COR-L47 (cell line): Measurements from ENCODE around the gene WDR77.

Source experiments
- DNase-seq: peaks from one replicate; lab custom pipeline; 2025; lab: John Stamatoyannopoulos, UW

Gene WDR77

DNA sequence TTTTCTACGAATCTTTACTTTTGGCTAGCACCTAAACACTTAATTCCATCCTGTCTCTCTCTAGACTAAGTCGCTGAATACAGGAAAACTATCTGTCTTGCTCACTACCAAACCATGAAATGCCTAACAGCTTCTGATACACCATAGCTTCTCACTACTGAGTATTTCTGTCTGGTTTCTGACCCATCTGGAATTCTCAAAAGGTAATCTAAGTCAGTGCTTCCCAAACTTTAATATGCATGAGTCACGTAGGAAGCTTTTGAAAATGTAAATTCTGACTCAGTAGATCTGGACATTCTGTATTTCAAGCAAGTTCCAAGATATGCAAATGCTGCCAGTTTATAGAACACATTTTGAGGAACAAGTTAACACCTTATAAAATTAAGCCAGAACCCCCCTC lies 12.3 kb downstream of the WDR77 start:
- no peak for DNase-seq

DNA sequence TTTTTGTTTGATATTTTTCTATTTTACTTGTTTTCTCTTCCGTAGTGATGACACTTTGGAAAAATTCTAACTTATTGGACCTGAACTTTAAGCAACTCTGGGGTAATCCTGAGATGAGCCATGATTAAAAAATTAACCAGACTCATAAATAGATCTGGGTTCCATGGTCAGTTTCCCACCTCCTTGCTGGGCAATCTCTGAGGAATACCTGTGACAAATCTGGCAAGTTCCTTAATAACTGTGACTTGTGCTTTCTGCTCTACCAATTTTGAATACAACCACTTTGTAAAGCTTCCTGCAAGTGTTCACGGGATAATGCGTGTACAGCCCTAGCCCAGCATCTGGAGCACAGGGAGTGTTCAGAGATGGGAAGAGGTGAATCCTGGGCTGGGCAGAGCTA lies 24.8 kb downstream of the WDR77 start:
- no peak for DNase-seq

DNA sequence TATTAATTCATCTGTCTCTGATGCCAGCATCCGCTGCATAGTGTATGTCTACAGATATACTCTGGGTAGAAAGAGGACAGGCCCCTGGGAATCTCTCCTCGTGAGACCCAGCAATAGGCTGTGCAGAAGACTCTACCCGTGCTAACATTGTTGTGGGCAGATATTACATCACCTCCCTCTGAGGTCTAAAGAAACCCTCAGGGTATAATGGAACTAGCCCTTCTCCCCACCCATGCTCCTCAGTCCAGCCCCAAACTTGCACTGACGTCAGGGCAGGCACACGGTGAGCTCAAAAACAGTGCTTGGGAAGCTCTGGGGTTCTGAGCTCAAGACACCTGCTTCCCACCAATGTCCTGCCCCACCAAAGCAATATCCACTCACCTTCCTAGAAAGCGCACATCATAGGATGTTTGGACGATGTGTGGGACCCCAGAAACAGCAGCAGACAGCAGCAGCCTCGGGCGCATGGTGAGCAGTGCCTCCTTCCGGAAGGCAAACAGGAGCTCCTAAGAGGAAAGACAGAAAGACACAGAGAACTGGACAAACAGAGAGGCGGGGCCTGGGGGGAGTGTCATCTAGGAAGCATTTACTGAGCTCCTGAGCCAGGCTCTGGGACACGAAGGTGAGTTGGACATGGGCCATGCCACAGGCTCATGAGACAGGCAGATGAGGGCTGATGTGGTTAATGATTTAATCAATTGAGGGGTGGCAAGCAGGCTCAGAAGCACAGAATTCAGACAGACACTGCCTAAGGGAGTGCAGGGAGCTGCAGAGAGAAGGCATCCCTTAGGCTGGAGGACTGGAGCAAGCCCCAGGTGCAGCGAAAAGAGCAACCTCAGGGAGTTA lies 26.3 kb downstream of the WDR77 start:
- no peak for DNase-seq

DNA sequence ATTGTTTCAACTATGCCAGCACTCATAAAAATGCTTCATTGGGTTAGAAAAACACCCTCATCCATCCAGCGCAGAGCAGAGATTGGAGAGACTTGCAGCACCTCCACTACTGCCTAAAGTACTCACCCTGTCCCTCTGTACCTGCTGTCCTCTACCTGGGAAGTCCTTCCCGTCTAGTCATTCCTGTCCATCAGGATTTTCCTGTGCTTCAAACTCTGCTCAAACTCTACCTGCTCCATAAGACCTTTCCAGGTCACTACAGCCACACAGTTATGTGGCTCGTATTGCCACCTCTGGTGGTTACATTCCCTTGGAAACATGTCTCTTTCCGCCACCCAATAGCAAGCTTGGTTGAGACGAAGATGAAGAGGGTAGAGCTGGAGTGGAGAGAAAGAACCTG lies 28.7 kb downstream of the WDR77 start:
- DNase-seq: no peak

DNA sequence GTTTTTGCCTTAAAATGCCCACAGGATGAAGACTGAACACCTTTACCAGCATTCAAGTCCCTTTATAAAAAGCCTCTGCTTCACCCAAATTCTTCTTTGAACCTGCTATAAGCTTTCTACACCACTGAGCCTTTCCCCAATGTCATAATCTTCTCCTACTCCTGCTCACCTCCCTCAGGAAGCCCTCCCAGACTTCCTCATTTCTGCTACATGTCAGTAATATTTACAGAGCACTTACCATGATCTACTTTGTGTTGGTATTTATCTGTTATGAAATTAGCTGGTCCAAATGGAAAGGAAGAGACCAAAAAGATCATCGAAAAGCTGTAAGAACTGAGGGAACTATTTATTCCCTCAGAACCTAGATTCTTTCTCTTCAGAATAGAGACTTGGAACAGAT lies 30.0 kb downstream of the WDR77 start:
- DNase-seq: no peak

DNA sequence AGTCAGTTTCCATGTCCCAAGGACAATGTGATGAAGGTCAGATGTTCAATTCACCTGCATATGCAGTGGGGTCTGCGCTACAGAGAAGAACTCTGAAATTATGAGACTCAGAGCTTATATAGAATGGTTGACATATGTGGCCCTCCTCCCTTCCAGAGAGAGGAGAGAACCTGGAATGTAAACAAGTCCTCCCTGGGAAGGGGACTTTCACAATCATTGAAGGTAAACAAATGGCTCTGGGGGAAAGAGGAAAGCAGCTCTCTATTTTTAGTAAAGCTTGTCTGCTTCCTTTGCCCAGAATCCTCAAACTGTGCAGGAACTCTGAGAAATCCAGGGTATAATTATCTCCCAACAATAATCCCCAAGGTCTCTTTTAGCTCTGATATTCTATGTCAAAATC lies 31.3 kb downstream of the WDR77 start:
- DNase-seq: no peak

DNA sequence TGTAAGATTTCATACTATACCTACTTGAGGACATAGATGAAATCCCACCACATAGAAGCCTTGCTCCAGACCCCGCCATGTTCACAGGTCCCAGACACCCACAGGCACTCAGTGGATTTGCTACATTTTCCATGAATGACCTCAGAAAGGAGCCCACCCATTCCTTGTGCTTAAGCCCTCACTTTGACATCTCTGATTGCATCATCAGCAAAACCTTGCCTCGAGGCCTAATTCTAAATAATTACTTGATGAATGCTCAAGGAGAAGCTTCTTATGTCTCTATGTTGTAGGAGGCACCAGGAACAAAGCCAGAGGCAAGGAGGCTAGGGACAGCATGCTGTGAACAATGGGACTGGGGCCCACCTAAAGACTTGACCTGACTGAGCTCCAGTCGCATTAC lies 33.6 kb downstream of the WDR77 start:
- DNase-seq: no peak

DNA sequence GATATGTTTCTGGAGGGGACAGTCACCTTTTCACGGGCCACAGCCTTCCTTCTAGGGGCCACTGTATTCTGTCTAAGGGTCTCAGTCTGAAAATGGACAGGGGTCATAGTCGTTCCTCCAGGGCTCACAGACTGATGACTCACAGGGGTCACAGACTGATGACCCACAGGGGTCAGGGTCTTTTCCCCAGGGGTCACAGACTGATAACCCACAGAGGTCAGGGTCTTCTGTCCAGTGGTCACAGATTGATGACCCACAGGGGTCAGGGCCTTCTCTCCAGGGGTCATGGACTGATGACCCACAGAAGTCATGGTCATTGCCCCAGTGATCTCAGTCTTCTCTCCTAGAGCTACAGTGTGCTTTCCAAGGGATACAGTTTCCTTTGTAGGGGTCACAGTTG lies 34.3 kb downstream of the WDR77 start:
- DNase-seq: no peak

DNA sequence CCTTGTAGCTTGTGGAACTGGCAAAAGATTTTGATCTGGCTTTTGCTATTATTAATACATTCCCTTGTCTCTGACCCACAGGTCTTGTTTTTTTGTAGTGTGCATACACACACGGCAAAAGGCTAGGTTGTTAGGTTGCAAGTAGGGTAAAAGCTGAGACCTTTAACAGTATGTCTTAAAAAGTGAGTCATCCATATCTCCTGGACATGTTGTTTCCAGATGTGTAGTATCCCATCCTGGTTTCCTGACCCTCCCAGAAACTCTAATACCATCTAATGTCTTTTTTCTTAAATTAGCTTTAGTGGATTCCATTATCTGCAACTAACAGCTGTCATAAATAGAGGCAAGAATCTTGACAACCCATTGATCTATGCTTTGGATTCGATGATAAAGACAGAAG lies 36.2 kb downstream of the WDR77 start:
- DNase-seq: no peak

DNA sequence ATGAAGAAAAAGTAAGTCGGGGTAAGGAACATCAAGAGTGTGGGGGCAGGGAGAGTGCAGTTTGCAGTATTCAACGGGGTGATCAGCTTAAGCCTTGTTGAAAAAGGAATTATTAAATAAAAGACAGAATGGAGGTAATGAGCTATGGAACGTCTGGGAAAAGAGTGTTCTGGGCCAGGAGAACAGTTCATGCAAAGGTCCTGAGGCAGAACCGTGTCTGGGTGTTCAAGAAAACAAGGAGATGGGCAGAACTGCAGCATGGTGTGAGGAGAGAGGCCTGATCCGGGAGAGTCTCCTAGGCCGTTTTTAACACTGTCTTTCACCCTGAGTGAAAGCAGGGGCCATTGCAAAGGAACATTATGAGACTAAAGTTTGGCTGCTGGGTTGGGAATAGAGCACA lies 41.8 kb downstream of the WDR77 start:
- no peak for DNase-seq

DNA sequence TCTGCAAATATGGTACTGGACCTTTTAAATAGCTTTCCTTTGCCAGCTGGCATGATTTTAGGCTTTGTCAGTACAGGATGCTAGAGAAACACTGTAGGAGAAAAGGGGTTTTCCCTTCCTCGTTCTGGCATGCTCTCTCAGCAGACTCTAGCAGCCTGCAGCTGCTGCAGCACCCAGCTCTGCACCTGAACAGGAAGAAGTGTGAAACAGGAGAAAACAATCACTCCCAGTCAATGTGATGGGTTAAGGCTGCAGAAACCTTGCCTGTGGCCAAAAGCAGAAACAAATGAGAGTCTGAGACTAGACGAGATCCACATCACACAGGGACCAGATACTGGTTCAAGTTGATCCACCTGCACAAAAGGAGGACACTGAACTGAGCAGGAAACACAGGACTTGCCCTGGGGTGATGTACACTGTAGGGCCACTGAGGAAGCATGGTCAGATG lies 42.7 kb downstream of the WDR77 start:
- no peak for DNase-seq

DNA sequence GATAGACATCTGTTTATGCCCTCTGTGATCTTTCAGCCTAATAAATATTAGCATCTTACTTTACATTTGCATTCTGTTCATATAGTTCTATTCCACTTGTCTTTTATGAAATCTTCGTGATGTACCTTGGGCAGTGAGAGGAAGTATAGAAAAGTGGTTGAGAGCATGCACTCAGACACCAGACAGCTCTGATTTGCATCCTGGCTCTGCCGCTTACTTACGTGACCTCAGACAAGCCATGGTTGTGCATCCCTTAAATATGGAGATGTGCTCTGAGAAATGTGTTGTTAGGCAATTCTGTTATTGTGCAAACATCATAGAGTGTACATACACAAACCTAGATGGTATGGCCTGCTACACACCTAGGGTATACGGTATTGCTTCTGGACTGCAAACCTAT lies 44.5 kb downstream of the WDR77 start:
- DNase-seq: no peak

DNA sequence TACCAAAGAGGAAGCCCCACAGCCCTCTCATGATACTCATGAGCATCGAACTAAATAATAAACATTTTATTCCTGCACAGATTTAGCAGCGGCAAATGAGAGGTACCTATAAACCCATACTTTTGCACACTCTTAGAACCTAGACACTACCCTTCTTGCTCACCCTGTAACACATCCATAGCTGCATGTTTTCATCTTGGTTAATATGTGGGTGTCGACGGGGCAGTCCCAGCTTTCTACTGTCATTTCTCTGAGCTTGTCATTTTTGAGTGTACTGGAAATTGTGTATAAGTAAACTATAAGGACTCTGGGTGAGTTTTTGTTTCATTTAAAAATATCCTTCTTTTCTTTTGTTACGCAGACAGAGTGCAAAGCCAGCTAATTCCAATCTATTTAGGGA lies 47.0 kb downstream of the WDR77 start:
- DNase-seq: no peak

DNA sequence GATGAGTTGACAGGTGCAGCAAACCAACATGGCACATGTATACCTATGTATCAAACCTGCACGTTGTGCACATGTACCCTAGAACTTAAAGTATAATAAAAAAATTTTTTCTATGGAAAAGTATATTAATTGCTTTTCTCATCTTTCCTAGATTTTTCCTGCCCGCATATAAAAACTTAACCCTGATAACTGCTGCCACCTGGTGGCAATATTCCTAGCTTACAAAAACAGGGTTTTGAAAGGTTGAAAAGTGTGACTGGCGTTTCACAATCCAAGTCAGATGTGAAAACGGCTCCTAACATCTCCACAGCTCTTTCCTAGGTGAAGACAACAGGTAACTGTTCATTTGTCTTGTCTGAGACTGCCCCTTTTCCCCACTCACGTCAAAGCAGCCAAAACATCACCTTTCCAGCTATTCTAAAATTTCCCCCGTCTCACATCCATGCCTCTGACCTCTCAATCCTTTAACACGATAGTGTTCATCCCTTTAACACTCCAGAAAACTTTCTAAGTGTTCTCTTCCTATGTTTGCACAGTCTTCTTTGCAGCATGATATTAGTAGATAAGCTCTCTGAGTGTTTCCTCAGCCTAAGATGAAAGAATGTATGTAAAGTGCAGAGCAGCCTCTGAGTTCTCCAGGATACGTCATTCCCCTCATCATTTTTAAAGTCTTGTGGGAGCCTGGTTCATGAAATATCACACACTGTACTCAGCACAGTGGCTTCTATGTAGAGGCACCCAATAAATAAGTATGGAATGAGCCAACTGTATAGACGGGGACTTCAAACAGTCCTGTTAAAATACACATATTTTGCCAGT lies 49.1 kb downstream of the WDR77 start:
- peak; percentile 51 for DNase-seq

DNA sequence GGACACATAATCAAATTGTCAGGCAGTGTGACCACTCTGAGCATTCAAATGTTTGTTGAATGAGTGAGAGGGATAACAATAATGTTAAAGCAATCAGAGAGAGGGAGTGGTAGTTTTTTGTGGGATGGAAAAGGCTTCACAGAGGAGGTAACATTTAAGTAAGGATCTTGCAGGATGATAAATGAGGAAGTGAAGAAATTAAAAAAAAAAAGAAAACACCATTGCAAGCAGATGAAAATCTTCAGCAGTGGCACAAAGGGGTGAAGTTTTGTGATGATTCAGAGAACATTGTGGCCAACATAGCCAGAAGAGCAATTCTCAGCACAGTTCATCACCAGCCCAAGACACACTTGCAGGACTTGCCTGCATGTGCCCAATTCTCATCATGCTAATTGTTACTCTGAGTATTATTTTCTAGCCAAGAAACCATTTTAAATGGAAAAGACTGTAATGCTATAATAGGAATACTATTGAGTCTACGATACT lies 56.6 kb downstream of the WDR77 start:
- no peak for DNase-seq

DNA sequence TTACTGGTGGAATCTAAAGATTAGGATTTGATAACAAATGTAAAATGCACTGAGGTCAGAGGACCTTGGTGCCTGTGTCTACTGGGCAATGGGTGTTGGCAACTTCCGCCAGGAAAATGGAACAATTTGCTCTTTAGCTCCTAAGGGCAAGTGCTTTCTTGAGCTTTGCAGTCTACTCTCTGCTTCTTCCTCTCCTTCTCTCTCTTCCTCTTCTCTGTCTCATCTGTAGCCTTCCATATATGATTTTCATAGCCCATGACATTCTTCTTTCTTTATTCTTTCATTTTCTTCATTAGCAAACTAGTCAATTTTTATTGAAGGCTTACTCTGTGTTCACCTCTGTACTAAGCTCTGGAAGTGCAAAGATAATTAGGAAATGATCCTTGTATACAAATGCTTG lies 57.0 kb downstream of the WDR77 start:
- no peak for DNase-seq
